ENCODE measurements around the gene NKD1.

The NKD1 gene

DNA sequence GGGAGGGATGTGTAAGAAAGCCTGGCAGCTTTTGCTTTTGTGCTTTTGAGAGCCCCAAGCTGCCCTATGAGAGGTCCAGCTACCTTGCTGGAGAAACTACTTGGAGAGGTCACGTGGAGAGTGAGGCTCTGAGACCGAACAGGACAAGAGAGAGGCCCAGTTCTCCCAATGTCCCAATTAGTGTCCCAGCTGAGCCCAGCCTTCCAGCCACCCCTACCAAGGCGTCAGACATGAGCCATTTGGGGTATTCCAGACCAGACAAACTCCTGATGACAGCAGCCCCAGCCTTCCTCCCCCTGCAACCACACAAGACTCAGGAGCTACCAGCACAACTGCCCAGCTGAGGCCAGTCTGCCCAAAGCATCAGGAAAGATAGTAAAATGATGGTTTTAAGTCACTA, 35.0 kb downstream of the NKD1 start:
- DNase-seq, result no peak

DNA sequence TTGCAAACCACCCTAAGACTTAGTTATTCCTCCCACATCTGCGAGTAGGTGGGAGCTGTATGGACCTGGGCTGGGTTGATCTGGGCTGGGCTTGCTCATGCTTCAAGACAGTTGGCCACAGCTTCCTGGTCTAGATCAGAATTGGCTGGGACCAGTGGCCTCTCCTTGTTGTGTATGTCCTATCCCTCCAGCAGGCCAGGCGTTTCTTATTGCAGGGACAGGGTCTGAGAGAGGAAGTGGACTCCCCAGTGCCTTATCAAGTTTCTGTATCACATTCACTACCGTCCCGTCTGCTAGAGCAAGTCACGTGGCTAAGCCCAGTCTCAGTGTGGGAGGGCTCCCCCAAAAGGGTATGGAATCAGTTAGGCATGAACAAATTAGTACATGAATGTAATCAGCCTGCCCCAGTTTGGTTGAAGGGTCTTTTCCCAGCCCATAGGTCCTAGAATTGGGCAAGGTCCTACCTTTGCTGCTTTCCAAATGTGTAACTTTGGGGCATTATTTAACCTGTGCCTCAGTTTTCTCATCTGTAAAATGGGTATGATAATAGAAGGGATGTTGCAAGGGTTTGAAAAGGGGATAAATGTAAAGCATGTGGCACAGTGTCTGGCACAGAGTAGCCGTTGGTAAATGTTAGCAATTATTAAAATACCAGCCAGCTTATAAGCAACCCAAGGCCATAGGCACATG, 36.0 kb downstream of the NKD1 start:
- DNase-seq, result no peak

DNA sequence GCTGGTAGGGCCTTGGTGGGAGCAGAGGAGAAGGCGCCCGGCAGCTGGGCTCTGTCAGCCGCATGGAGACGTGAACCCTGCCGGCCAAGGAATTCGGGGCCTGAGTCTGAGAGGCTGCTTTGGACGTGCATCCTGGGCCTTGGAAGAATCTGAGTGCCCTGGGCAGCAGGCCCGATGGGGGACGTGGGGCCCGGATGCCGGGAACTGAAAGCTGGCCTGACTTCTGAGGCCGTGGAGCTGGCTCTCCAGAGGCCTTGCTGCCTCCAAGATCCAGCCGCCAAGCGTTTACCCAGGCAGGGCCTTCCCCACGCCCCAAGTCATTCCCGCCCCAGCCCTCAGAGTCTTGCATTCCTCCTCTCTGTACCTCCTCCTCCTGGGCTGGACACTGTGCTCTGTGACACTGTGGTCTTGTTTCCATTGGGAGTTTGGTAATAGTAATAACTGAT, 37.2 kb downstream of the NKD1 start:
- no peak for DNase-seq

DNA sequence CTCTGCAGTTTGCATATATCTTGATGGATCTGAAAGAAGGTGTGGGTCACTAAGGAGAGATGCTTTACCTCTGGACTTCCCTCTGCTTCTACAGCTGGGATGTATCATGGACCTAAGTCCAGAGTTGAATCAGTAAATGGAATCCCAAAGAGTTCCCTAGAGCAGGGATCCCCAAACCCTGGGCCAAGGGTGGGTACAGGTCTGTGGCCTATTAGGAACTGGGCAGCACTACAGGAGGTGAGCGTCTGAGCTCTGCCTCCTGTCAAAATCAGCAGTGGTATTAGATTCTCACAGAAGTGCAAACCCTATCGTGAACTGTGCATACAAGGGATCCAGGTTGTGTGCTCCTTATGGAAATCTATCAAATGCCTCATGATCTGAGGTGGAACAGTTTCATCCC, 39.3 kb downstream of the NKD1 start:
- DNase-seq, result no peak

DNA sequence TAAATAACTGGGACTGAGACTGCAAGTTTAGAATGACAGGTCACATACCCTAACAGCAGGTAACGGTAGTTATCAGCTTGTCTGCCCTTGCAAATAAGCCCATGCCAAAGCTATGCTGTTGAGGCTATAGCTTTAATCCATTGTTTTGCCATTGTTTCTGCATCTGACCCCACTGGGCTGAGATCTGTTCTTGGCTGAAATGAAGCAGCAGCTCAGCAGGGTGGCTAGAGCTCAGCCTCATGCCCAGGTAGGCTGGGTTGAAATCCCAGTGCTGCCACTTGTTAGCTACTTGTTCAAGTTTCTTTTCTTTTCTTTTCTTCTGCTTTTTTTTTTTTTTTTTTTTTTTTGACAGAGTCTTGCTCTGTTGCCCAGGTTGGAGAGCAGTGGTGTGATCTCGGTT, 40.1 kb downstream of the NKD1 start:
- DNase-seq, result no peak

DNA sequence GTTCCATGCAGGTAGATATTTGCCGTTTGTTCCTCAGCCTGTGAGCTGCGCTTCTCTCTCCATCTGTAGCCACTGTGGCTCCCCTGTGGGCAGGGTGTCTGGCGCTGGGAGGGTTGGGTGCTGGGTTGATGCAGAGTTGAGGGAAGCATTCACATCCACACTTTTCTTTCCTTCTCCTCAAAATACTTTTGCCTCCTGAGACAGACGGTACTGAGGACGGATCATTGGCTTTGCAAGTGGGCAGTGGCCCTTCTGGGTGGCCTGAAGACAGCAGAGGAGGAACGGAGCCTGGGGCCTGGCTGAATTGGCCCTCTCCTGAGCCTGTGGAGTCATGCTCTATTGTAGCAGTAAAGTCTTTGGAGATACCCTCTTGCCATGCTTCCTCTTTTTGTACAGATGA, 43.0 kb downstream of the NKD1 start:
- no peak for DNase-seq

DNA sequence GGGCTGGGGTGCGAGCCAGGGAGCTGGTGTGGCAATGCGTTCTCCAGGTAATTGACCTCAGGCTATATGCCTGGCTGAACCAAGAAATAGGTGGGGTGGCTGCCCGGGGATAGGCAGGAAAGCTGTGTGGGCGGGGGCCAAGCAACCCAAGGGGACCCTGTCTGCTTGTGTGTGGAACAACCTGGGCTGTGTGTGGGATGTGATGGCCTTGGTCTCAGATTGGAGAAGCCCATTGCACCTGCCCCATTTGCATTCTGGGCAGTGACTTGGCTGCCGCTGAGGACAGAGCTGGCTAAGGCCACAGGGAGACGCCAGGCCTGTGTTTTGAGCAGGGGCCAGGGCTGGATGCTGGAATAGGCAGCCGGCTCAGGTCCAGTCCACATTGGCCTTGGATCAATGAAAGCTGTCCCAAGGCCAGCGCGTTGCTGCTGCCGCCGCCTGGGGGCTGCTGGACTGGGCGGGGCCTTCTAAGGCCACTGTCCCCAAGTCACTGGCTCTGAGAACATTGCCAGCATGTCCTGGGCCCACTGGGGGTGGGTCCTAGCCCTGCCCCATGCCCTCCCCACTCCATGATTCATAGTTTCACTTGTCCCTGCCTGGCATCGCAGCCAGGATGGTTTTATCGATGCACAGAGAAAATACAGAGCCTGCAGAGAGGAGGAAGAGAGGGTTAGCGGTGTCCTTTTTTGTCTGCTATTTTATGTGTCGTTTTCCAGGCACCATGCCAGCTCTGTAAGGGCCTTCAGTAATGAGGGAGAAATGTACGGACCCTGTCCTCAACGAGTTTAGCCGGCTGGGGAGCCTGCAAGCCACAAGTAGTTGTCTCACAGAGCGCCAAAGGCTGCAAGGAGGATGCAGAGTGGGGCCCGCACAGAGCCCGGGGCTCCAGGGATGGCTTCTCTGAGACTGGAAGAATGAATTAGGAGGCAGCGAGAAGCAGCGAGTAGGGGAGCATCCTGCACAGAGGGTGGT, 43.9 kb downstream of the NKD1 start:
- DNase-seq, result no peak

DNA sequence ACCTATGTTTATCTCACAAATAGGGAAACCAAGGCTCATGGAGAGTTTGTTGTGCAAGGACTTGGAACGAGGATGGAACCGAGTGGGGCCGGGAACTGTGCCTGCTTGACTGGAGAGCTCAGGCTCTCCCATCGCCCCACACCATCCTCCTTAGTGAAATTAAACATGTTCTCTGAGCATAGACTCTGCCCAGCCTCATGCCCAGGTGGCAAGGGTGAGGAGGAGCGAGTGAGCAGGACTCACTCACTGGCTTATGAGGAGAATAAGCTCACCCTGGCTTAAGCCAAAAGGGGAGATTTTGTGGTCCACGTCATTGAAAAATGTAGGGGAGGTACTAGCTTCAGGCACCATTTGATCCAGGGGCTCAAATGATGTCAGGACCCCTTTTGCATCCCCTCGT, 44.8 kb downstream of the NKD1 start:
- no peak for DNase-seq

DNA sequence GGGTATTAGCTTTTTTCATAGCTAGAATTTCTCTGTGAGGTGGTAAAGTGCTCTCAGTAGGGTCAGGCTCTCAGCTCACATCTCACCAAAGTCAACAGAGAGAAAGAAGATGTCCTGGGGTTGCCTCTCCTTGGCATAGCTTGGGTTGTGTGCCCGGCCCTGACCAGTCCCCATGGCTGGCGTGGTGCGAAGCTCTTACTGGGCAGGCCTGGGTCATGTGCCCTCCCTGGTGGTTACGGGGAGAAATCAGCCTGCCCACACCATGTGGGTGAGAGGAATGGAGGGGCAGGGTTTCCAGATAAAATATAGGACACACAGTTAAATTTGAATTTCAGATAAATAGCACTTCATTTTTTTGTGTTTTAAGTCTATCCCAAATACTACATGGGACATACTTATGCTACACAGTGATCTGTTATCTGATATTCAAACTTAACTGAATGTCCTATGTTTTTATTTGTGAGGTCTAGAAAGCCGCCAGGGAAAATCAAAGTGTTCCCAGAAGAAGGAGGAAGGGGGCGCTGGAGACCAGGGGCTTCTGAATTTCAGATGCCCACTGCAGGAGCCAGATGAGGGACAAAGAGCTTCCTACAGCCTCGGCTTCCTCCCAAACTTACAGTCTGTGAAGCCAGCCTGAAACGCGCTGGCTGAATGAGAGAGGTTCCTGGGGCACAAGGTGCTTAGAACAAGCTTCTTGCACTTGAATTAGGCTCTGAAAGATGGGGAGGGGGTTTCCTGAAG, 45.4 kb downstream of the NKD1 start:
- DNase-seq, result peak; percentile 21

DNA sequence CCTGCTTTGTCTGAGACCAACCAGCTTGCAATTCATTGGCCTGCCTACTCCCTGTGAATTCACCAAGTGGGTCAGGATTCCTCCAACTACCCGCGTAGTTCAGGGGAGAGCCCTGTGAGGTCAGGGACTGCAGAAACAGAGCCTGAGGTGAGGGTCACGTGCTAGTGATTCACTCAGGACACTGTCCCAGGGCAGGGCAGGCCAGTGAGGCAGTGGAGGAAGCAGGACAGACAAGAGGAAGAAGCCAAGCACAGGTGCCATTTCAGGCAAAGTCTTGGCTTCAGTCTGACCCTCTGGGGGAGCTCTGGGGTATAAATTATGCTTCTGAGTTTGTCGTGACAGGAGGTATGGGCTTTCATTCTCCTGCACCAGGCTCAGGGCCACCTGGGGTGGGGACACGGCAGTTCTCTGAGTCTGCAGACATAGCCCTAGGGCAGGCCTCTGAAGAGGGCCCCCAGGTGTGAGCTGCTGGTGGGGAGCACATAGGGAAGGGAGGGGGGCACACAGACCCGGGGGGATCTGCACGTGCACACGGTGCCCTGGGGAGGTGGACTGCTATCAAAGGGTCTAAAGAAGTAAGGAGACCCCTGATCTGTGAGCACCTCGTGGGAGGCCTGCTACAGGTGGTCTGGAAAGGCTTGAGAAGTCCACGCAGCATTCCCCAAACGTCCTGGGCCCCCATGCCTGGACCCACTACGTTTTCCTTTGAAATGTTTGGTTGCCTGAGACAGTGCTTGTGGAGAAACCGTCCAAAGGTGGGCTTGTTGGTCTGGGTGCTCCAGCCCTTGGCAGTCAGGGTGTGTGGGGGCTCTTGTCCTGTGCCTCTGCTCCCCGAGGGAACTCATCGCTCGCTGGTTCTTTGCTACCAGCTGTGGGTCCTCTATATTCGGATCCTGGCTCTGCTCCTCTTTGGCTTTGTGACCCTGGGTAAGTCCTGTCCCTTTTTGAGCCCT, 46.4 kb downstream of the NKD1 start:
- no peak for DNase-seq

DNA sequence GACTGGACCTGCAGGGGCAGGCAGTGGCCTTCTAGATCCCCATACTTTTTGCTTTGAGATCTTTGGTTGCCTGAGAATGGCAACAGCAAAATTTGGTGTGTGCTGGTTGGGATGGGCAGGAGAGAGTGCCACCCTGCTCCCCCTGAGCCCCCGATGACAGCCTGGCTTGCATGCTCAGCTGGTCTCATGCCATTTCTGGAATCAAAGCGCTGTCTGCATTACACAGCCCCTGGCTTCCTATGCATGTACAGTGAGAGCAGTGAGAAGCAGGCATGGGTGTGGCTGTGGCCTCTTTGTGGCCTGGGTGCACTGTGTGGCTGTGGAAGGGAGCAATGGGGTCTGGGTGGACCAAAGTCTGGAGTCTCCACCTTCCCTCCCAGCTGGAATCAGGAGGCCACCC, 47.7 kb downstream of the NKD1 start:
- no peak for DNase-seq

DNA sequence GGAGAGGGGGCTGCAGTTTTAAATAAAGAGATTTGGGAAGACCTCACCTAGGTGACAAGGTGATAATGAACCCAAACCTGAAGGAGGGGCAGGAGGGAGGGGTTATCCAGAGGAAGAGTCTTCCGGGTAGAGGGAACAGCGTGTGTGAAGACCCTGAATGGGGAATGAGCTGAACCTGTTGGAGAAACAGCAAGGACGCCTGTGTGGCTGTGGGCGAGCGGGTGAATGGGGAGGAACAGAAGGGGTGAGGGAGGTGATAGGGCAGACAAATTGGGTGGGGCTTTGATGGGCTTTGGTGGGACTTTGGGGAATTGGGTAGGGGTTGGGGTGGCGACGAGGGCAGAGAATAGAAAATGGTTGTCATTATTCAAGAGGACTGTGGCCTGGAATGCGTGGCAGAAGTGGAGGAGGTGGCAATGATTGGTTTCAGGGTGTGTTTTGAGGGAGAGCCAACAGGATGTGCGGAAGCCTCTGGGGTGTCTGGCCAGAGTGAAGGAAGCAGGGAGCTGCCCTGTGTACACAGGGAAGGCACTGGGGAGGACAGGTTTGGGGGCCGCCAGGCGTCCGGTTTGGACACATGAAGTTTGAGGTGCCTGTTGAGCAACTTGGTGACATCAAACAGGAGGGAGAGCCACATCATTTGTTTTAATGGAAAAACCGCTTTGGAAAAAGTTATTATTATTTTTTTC, 48.7 kb downstream of the NKD1 start:
- DNase-seq, result no peak

DNA sequence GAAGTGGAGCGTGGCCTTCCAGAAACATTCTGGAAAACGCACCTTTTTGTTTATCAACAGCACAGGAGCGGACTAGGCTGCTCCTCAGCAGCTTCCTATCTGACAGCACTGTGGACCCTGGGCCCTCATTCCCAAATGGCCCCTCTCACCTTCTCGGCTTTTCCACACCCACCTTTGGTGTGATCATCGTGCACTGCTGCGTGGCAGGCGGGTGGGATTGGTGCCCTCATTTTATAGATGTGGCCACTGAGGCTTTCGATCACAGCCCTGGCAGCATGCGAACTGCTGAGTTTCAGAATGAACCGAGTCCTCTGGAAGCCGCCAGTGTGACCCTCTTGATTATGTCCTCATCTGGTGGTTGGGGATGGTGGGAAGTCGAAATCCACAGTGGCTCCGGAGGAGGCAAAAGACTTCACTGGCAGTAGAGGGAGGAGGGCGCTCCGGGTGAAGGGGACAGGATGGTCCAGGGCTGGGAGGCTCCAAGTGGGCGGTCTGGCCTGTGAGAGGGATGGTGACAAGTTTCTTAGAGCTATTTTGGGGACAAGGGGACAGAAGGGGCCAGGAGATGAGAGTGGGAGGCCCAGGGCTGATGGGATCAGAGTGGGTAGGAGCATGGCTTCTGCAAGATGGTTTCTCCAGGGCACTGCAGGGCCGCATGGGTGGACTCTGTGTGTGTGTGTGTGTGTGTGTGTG, 49.5 kb downstream of the NKD1 start:
- no peak for DNase-seq

DNA sequence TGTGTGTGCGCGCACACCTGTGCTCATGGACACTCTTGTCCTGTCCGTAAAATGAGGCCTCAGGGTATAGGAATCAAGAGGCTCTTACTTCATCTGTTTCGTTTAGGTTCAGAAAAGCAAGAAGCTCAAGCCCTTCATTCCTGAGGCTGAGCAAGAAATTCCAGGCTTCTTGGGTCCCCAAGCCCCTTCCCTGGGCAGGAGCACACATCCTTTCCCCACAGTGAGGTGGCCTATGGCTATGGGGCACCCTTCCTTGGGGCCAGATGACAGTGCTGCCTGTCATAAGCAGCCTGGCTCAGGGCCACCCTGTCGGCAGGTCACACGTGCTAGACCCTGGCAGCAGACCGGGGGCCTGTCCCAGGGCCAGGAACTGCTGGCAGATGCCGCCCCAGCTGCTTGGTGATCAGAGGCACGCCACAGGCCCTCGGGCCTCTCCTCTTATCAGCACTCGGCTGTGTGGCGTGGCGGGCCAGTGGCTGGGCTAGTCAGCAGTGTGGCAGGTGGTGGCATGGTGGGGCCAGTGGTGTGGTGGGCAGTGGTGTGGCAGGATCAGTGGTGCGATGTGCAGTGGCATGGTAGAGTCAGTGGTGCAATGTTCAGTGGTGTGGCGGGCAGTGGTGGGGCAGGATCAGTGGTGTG, 50.2 kb downstream of the NKD1 start:
- peak; percentile 80 for DNase-seq

DNA sequence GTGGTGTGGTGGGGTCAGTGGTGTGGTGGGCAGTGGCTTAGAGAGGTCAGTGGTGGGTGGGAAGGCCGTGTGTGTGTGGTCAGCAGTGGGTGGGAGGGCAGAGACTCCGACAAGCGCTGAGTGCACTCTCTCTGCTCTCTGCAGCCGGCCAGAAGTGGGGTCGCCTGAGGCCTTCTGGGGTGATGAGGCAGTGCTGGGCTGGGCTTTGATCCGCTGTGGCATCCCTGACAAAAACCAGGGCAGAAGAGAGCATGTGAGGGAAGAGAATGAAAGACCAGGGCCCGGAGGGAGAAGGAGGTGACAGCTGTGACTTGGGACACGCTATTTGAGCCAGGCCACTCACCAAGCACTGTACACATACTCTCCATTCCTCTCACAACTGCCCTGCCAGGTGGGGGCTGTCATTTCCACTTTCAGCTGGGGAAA, 50.8 kb downstream of the NKD1 start:
- DNase-seq, result no peak

DNA sequence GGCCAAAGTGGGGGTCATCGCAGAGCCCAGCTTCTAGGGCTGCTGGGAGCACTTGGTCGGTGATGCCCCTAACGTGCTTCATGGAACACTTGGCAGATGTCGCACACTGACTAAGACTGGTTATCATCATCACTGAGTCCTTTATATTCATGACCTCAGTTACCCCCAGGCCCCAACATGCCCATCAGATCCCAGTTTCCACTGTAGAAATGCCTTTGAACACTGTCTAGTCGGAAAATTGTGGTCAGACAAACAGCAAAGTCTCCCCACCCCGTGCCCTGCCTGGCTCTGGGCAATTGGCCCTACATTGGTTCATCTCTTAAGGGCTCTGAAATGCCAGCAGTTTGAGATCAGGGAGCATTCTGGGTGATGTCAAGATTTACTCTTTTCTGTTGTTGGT, 51.3 kb downstream of the NKD1 start:
- DNase-seq, result no peak

DNA sequence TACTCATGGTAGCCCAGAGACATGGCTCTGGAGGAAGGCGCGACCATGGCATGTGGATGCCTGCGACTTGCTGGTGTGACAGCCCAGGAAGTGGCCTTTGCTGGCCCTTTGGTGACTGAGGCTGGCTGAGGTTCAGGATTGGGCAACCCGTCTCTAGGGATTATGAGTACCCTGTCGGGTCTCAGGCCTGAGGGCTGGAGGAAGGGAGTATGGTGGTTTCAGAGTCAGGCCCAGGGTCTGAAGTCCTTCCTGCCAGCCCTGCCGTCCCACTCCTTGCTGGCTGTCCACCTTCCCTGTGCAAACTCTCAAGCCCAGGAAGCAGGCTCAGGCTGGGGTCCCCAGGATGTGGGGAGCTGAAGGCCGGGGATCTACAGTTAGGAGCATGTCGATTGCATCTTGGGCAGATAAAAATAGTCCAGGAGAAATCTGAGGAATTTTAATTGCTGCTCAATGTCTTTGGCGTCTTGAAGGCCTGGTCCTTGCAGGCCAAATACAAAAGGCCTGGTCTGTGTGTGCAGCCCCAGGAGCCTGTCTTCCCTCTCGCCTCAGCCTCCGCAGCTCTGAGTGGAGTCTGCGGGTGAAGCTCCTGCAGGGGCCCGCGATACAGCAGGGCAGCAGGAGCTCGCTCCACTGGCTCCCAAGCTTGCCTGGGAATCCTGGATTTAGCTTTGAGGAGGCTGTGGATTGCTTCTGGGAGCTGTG, 52.5 kb downstream of the NKD1 start:
- DNase-seq, result no peak

DNA sequence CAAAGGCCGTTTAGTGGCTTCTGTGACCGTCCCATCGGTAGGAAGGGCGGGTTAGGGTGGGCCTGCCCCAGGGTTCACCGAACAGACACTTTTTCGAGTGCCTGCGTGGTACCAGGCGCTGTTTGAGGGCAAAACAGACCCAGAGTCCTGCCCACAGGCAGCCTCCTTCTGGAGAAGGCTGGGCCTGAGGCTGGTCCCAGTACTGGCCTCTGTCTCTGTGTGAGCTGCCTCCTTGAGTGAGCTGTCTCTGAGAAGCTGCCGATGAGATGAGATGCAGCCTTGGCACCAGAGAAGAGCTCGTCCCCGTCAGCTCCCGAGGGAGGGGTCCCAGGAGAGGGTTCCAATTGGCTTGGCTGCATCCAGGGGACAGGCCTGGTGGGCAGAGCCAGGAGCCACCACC, 53.1 kb downstream of the NKD1 start:
- no peak for DNase-seq

DNA sequence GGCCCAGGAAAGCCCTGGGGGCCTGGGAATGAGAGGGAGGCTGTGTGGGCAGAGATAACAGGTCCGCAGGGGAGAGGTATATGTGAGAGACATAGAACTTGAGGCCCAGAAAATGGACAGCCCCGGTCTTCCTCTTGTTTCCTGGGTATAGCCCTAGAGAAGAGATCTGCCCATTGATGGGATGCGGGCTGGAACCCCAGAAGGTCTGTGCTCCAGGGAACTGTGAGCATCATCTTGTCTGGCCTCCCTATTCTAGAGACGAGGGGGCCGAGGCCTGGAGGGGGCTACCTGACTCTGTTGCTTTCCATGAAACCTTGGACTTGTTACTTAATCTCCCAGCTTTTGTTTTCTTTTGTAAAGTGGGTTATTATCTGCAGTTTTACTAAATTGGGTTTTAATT, 53.9 kb downstream of the NKD1 start:
- DNase-seq, result no peak
